Liver (tissue), 9 donors: ENCODE results near the gene GALNT9. TPM values are rescaled to one million over a fixed set of nuclear protein-coding genes. Genes with fewer than 3 reads are reported as not detected.
A peak's percentile ranks its signal among the peaks of the same experiment; 100 is the strongest.

Experiments
- DNase-seq: peaks from one replicate; pipeline ENCODE4 v3.0.0-alpha.2; 2017; ENCODE audit warnings: low spot score
- H3K27ac ChIP-seq, 2 donors: one replicate each; pipeline ENCODE4 v1.7.0; 2013; ENCODE audit warnings: inconsistent platforms in 2 of 2, low read length in 2 of 2, control low read depth in 1 of 2, low read depth in 1 of 2, mild to moderate bottlenecking in 1 of 2
- H3K27me3 ChIP-seq, 4 donors: one replicate each; pipeline versions ENCODE4 v1.6.1 to v1.7.0; 2013; ENCODE audit warnings: low read length in 3 of 4, inconsistent platforms in 1 of 4, mild to moderate bottlenecking in 1 of 4, moderate library complexity in 1 of 4; ENCODE audit not compliant: control insufficient read depth in 4 of 4, insufficient read depth in 4 of 4
- H3K36me3 ChIP-seq, 4 donors: one replicate each; pipeline versions ENCODE4 v1.6.1 to v1.7.0; 2013; ENCODE audit warnings: low read length in 3 of 4, mild to moderate bottlenecking in 3 of 4, low read depth in 1 of 4, moderate library complexity in 1 of 4; ENCODE audit not compliant: control insufficient read depth in 4 of 4, insufficient read depth in 3 of 4
- H3K4me1 ChIP-seq, 4 donors: one replicate each; pipeline versions ENCODE4 v1.6.1 to v1.7.0; 2013; ENCODE audit warnings: low read length in 3 of 4, mild to moderate bottlenecking in 3 of 4, moderate library complexity in 1 of 4; ENCODE audit not compliant: control insufficient read depth in 4 of 4, insufficient read depth in 4 of 4
- H3K4me3 ChIP-seq, 3 donors: one replicate each; pipeline versions ENCODE4 v1.6.1 to v1.7.0; 2013; ENCODE audit warnings: low read length in 3 of 3, control low read depth in 1 of 3, low read depth in 1 of 3, mild to moderate bottlenecking in 1 of 3
- H3K9ac ChIP-seq, 2 donors: one replicate each; pipeline ENCODE4 v1.7.0; 2013; ENCODE audit warnings: low read length in 2 of 2, mild to moderate bottlenecking in 2 of 2, moderate library complexity in 2 of 2, control low read depth in 1 of 2, low read depth in 1 of 2
- H3K9me3 ChIP-seq, 4 donors: one replicate each; pipeline versions ENCODE4 v1.6.1 to v1.7.0; 2013; ENCODE audit warnings: low read length in 3 of 4; ENCODE audit not compliant: control insufficient read depth in 4 of 4
- ATF3 ChIP-seq: IDR thresholded peaks from 2 replicates; pipeline ENCODE4 v1.6.1; 2016; ENCODE audit warnings: antibody characterized with exemption
- EGR1 ChIP-seq, 2 donors: IDR thresholded peaks; 2 replicates each; pipeline ENCODE4 v1.6.1; 2016 to 2018; ENCODE audit warnings: antibody characterized with exemption in 2 of 2, low read depth in 2 of 2
- FOXA1 ChIP-seq: IDR thresholded peaks from 2 replicates; pipeline ENCODE4 v1.6.1; 2016; ENCODE audit warnings: antibody characterized with exemption
- FOXA2 ChIP-seq: IDR thresholded peaks from 2 replicates; pipeline ENCODE4 v1.6.1; 2016; ENCODE audit warnings: antibody characterized with exemption
- GABPA ChIP-seq, 2 donors: IDR thresholded peaks in 1 of 2; conservative IDR thresholded peaks in 1 of 2; 2 replicates each; pipeline ENCODE4 v1.6.1; 2016; ENCODE audit warnings: antibody characterized with exemption in 2 of 2, mild to moderate bottlenecking in 1 of 2, moderate library complexity in 1 of 2
- HNF4A ChIP-seq, 2 donors: conservative IDR thresholded peaks; 2 replicates each; pipeline ENCODE4 v1.6.1; 2016; ENCODE audit warnings: antibody characterized with exemption in 2 of 2, mild to moderate bottlenecking in 2 of 2
- HNF4G ChIP-seq: IDR thresholded peaks from 2 replicates; pipeline ENCODE4 v1.6.1; 2016; ENCODE audit warnings: antibody characterized with exemption
- JUND ChIP-seq, 2 donors: IDR thresholded peaks; 2 replicates each; pipeline ENCODE4 v1.6.1; 2016; ENCODE audit warnings: antibody characterized with exemption in 2 of 2
- NR2F2 ChIP-seq: IDR thresholded peaks from 2 replicates; pipeline ENCODE4 v1.6.1; 2016; ENCODE audit warnings: antibody characterized with exemption
- RAD21 ChIP-seq, 2 donors: IDR thresholded peaks; 2 replicates each; pipeline ENCODE4 v1.6.1; 2016; ENCODE audit warnings: antibody characterized with exemption in 2 of 2, mild to moderate bottlenecking in 2 of 2
- REST ChIP-seq: IDR thresholded peaks from 2 replicates; pipeline ENCODE4 v1.6.1; 2016; ENCODE audit warnings: antibody characterized with exemption, mild to moderate bottlenecking
- SP1 ChIP-seq: IDR thresholded peaks from 2 replicates; pipeline ENCODE4 v1.6.1; 2018; ENCODE audit warnings: antibody characterized with exemption, mild to moderate bottlenecking
- TAF1 ChIP-seq: conservative IDR thresholded peaks from 2 replicates; pipeline ENCODE4 v1.6.1; 2016; ENCODE audit warnings: antibody characterized with exemption, mild to moderate bottlenecking
- YY1 ChIP-seq: IDR thresholded peaks from 2 replicates; pipeline ENCODE4 v1.6.1; 2016; ENCODE audit warnings: antibody characterized with exemption, mild to moderate bottlenecking
- WGBS: extraction: QIAGEN DNeasy Blood & Tissue Kit; methylation state at CpG from one replicate; pipeline ENCODE4 v1.1.7; 2013; 5-methylcytosine and 5-hydroxymethylcytosine counted together
- polyA plus RNA-seq, 2 donors: library from polyadenylated mRNA; stranded (reverse) in 1 of 2; unstranded in 1 of 2; fragments of 200-250 nt in 1 of 2; fragments of >200 nt in 1 of 2; fragmentation: Nextera tagmentation in 1 of 2; extraction: Ambion mirVana in 1 of 2; gene quantifications; one replicate each; pipeline versions ENCODE4 v1.2.1 to v1.2.3, GENCODE V29; 2013 to 2015
- total RNA-seq, 2 donors: library from RNA; depleted of rRNA; stranded (reverse); fragments of >200 nt; gene quantifications; one replicate each; pipeline ENCODE4 v1.2.3, GENCODE V29; 2014
- TF ChIP-seq, protein P1 (sequence below): IDR thresholded peaks from 2 replicates; pipeline ENCODE4 v1.6.1; 2016; ENCODE audit warnings: antibody characterized with exemption
- TF ChIP-seq, protein P2 (sequence below): fragments of 150-350 bp; IDR thresholded peaks from 2 replicates; pipeline ENCODE4 v1.5.1; 2017; ENCODE audit warnings: improper control_type of control experiment, low read depth, low read length; ENCODE audit not compliant: missing input control
- TF ChIP-seq, protein P3 (sequence below): IDR thresholded peaks from 2 replicates; pipeline ENCODE4 v1.6.1; 2016; ENCODE audit warnings: antibody characterized with exemption
- donor health status: healthy.
- donor health status: healthy.
- donor health status: healthy.
- donor health status: healthy.
- donor health status: healthy.

Gene GALNT9
- total and polyA plus RNA-seq, 4 donors: 0.05 to 0.25 (median 0.09) TPM; not detected in 1

DNA sequence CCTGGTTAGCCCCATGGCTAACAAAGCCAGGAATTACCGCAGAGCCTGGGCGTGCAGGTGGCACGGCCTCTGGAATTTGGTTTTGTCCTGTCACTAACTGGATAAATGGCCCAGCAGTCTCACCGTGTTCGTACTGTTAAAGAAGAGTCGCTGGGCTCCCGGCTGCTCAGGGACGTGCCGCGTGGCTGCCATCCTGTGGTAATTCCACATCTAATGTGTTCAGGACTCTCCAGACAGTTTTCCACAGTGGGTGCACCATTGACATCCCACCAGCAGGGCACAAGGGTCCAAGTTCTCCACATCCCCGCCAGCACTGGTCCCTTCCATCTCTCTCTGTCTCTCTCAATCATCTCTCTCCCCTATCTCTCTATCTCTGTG is 165.5 kb downstream of the GALNT9 start:
- Histone ChIP-seq H3K9me3 (no peaks in the 10 kb centered on the region), H3K27me3 (no peaks in the 10 kb centered on the region), H3K36me3 (no peaks in the 10 kb centered on the region), H3K27ac (no peak overlapping the region), H3K4me3 (no peak overlapping the region), H3K4me1 (peaks cover 2 to 14% (median 11%) of the 10 kb centered on the region in 4 donors), H3K9ac (no peak overlapping the region)
- WGBS: 74% methylated on average over 11 of the region's 11 CpGs
- DNase-seq: no peak
- TF ChIP-seq, protein P1, sequence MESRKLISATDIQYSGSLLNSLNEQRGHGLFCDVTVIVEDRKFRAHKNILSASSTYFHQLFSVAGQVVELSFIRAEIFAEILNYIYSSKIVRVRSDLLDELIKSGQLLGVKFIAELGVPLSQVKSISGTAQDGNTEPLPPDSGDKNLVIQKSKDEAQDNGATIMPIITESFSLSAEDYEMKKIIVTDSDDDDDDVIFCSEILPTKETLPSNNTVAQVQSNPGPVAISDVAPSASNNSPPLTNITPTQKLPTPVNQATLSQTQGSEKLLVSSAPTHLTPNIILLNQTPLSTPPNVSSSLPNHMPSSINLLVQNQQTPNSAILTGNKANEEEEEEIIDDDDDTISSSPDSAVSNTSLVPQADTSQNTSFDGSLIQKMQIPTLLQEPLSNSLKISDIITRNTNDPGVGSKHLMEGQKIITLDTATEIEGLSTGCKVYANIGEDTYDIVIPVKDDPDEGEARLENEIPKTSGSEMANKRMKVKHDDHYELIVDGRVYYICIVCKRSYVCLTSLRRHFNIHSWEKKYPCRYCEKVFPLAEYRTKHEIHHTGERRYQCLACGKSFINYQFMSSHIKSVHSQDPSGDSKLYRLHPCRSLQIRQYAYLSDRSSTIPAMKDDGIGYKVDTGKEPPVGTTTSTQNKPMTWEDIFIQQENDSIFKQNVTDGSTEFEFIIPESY: no peak
- TF ChIP-seq EGR1 (IDR thresholded peaks at IDR 0.05; ENCODE audit: low read depth in 2 of 2) (no peak), NR2F2 (no peak)
- TF ChIP-seq, protein P2, sequence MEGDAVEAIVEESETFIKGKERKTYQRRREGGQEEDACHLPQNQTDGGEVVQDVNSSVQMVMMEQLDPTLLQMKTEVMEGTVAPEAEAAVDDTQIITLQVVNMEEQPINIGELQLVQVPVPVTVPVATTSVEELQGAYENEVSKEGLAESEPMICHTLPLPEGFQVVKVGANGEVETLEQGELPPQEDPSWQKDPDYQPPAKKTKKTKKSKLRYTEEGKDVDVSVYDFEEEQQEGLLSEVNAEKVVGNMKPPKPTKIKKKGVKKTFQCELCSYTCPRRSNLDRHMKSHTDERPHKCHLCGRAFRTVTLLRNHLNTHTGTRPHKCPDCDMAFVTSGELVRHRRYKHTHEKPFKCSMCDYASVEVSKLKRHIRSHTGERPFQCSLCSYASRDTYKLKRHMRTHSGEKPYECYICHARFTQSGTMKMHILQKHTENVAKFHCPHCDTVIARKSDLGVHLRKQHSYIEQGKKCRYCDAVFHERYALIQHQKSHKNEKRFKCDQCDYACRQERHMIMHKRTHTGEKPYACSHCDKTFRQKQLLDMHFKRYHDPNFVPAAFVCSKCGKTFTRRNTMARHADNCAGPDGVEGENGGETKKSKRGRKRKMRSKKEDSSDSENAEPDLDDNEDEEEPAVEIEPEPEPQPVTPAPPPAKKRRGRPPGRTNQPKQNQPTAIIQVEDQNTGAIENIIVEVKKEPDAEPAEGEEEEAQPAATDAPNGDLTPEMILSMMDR: peak; percentile 11

- 62% methylated on average over 26 of the region's 26 CpGs for WGBS
- Histone ChIP-seq H3K4me3 (peak overlapping the region in 1 of 3 donors; percentile 29), H3K9me3 (no peaks in the 10 kb centered on the region), H3K9ac (no peak overlapping the region), H3K27ac (peak overlapping the region; percentile 17 to 80), H3K4me1 (peaks cover 2 to 14% (median 11%) of the 10 kb centered on the region in 4 donors), H3K36me3 (no peaks in the 10 kb centered on the region), H3K27me3 (no peaks in the 10 kb centered on the region)
- no peak for TF ChIP-seq ATF3
- no peak for TF ChIP-seq FOXA2
- TF ChIP-seq REST: no peak
- TF ChIP-seq TAF1: no peak
- TF ChIP-seq JUND (IDR thresholded peaks at IDR 0.05): no peak
- no peak for TF ChIP-seq SP1
- TF ChIP-seq YY1: no peak
- TF ChIP-seq, protein P1: no peak
- no peak for TF ChIP-seq RAD21 (IDR thresholded peaks at IDR 0.05)
- TF ChIP-seq, protein P2: no peak
- TF ChIP-seq NR2F2: no peak
- no peak for TF ChIP-seq GABPA (IDR thresholded peaks at IDR 0.05 in 1 of 2, conservative IDR thresholded peaks at IDR 0.05 in 1 of 2)
- TF ChIP-seq, protein P3, sequence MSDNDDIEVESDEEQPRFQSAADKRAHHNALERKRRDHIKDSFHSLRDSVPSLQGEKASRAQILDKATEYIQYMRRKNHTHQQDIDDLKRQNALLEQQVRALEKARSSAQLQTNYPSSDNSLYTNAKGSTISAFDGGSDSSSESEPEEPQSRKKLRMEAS: no peak
- TF ChIP-seq FOXA1: no peak
- TF ChIP-seq HNF4A (conservative IDR thresholded peaks at IDR 0.05): no peak
- no peak for TF ChIP-seq EGR1 (IDR thresholded peaks at IDR 0.05; ENCODE audit: low read depth in 2 of 2)
- TF ChIP-seq HNF4G: no peak
- DNase-seq: no peak
Measured at GRCh38 chr12:132163041-132163910, 166.1 kb downstream of the GALNT9 start.
